HepG2 (cell line): ENCODE results near the gene CDC34. TPM values are rescaled to one million over a fixed set of nuclear protein-coding genes. Genes with fewer than 3 reads are reported as not detected.

Source experiments
- BCL3 ChIP-seq: sonication (generic); formaldehyde crosslinking; IDR thresholded peaks from 2 replicates; pipeline ENCODE4 v1.5.1; 2020; ENCODE audit warnings: mild to moderate bottlenecking, missing genetic modification reagents, moderate library complexity
- CEBPG ChIP-seq: IDR thresholded peaks from 2 replicates; pipeline ENCODE4 v1.6.1; 2016
- CHD4 ChIP-seq: fragments of 200-600 bp; sonication (generic); IDR thresholded peaks from 2 replicates; pipeline ENCODE4 v1.7.0; 2017; ENCODE audit warnings: mild to moderate bottlenecking, low read length, borderline replicate concordance
- HDAC2 ChIP-seq: sonication (generic); formaldehyde crosslinking; IDR thresholded peaks from 2 replicates; pipeline ENCODE4 v1.4.0; 2020; ENCODE audit warnings: missing genetic modification reagents
- HNF4G ChIP-seq, 2 experiments: sonication (generic) in 1 of 2; formaldehyde crosslinking in 1 of 2; IDR thresholded peaks; 2 replicates each; pipeline versions ENCODE4 v1.4.0 to v1.6.1; 2011 to 2020; ENCODE audit warnings: borderline replicate concordance in 2 of 2, low read depth in 2 of 2, mild to moderate bottlenecking in 2 of 2, low read length in 1 of 2, missing genetic modification reagents in 1 of 2, moderate library complexity in 1 of 2
- JDP2 ChIP-seq: sonication (generic); formaldehyde crosslinking; IDR thresholded peaks from 2 replicates; pipeline ENCODE4 v1.8.1; 2022; ENCODE audit warnings: missing genetic modification reagents, borderline replicate concordance
- MIER3 ChIP-seq: IDR thresholded peaks from 2 replicates; pipeline ENCODE4 v1.6.1; 2016; ENCODE audit warnings: missing compliant biosample characterization, borderline replicate concordance
- PAF1 ChIP-seq: IDR thresholded peaks from 2 replicates; pipeline ENCODE4 v1.6.1; 2016; ENCODE audit warnings: missing genetic modification reagents, missing compliant biosample characterization
- PATZ1 ChIP-seq: sonication (generic); formaldehyde crosslinking; IDR thresholded peaks from 2 replicates; pipeline ENCODE4 v1.4.0; 2020; ENCODE audit warnings: missing genetic modification reagents
- PITX1 ChIP-seq: sonication (generic); formaldehyde crosslinking; IDR thresholded peaks from 2 replicates; pipeline ENCODE4 v1.5.1; 2020; ENCODE audit warnings: mild to moderate bottlenecking, missing genetic modification reagents
- RCOR2 ChIP-seq: IDR thresholded peaks from 2 replicates; pipeline ENCODE4 v1.6.1; 2016; ENCODE audit warnings: missing biosample characterization, missing genetic modification reagents
- ZFP36 ChIP-seq: fragments of 150-350 bp; IDR thresholded peaks from 2 replicates; pipeline ENCODE4 v1.6.1; 2018; ENCODE audit warnings: borderline replicate concordance, low read length, low read depth; ENCODE audit not compliant: partially characterized antibody
- ZNF234 ChIP-seq: sonication (generic); formaldehyde crosslinking; conservative IDR thresholded peaks from 2 replicates; pipeline ENCODE4 v1.5.1; 2020; ENCODE audit warnings: mild to moderate bottlenecking, missing genetic modification reagents
- ZNF350 ChIP-seq: sonication (generic); formaldehyde crosslinking; IDR thresholded peaks from 2 replicates; pipeline ENCODE4 v1.4.0; 2020; ENCODE audit warnings: mild to moderate bottlenecking, low read depth, missing genetic modification reagents, borderline replicate concordance
- ZNF460 ChIP-seq: sonication (generic); formaldehyde crosslinking; IDR thresholded peaks from 2 replicates; pipeline ENCODE4 v1.5.1; 2020; ENCODE audit warnings: missing genetic modification reagents, mild to moderate bottlenecking, borderline replicate concordance
- ZNF546 ChIP-seq: sonication (generic); formaldehyde crosslinking; conservative IDR thresholded peaks from 2 replicates; pipeline ENCODE4 v1.8.1; 2023; ENCODE audit warnings: mild to moderate bottlenecking, missing genetic modification reagents
- ZNF746 ChIP-seq: sonication (generic); formaldehyde crosslinking; IDR thresholded peaks from 2 replicates; pipeline ENCODE4 v1.8.0; 2022; ENCODE audit warnings: mild to moderate bottlenecking, missing genetic modification reagents
- ZNF816 ChIP-seq: sonication (generic); formaldehyde crosslinking; IDR thresholded peaks from 2 replicates; pipeline ENCODE4 v1.8.0; 2022; ENCODE audit warnings: missing genetic modification reagents, mild to moderate bottlenecking, borderline replicate concordance
- polyA plus RNA-seq, 8 experiments: library from polyadenylated mRNA; depleted of rRNA in 3 of 8; stranded (reverse) in 7 of 8; unstranded in 1 of 8; fragments of >200 nt; fragmentation: Illumina TruSeq in 4 of 8; extraction: Trizol in 4 of 8; gene quantifications; 2 replicates each; pipeline versions ENCODE4 v1.2.1 to v1.2.3, GENCODE V29; 2011 to 2016; ENCODE audit warnings: low read depth in 4 of 8, missing spikeins in 1 of 8, mixed read lengths in 1 of 8; ENCODE audit not compliant: insufficient read depth in 1 of 8
- total RNA-seq, 5 experiments: library from RNA; depleted of rRNA; stranded (reverse); fragments of >200 nt; fragmentation: Illumina TruSeq; extraction: Trizol; gene quantifications; 2 replicates each; pipeline ENCODE4 v1.2.3, GENCODE V29; 2016; ENCODE audit warnings: low read depth in 1 of 5
- TF ChIP-seq, protein P1 (sequence below): sonication (generic); formaldehyde crosslinking; IDR thresholded peaks from 2 replicates; pipeline ENCODE4 v1.5.1; 2020; ENCODE audit warnings: mild to moderate bottlenecking, missing genetic modification reagents
- TF ChIP-seq, protein P2 (sequence below): sonication (generic); formaldehyde crosslinking; IDR thresholded peaks from 2 replicates; pipeline ENCODE4 v1.4.0; 2020; ENCODE audit warnings: missing genetic modification reagents

Gene CDC34
- total and polyA plus RNA-seq, 2 of the 13 experiments (the other 11 are each of a cell fraction or from before 2014, with no cell fraction given), result 138 to 150 TPM

DNA sequence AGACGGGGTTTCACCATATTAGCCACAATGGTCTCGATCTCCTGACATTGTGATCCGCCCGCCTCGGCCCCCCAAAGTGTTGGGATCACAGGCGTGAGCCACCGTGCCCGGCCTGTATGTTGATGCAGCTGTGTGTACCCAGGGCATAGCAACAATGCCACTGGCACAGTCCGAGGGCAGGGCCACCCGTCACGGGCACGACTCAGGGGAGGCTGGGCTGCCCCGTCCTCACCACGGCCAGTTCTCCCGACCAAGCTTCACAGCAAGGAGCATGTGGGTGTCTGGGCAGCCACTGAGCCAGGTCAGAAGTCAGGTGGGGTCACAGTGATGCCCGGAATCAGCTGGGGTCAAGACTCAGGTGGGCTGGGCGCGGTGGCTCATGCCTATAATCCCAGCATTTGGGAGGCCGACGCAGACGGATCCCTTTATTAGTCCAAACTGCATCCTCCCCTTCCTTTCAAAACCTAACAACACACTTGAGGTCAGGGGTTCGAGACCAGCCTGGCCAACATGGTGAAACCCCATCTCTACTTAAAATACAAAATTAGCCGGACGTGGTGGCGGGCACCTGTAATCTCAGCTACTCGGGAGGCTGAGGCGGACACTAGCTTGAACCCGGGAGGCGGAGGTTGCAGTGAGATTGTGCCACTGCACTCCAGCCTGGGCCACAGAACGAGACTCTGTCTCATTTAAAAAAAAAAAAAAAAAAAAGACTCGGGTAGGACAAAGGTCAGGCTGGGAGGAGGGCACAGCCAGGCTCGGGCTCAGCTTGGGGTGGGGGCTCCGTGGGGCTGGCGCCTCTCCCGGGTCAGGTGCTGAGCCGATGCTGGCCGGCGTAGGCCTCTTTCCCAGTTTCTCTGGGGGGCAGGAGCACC lies 1.2 kb upstream of the CDC34 start (continued):
- TF ChIP-seq, protein P1, sequence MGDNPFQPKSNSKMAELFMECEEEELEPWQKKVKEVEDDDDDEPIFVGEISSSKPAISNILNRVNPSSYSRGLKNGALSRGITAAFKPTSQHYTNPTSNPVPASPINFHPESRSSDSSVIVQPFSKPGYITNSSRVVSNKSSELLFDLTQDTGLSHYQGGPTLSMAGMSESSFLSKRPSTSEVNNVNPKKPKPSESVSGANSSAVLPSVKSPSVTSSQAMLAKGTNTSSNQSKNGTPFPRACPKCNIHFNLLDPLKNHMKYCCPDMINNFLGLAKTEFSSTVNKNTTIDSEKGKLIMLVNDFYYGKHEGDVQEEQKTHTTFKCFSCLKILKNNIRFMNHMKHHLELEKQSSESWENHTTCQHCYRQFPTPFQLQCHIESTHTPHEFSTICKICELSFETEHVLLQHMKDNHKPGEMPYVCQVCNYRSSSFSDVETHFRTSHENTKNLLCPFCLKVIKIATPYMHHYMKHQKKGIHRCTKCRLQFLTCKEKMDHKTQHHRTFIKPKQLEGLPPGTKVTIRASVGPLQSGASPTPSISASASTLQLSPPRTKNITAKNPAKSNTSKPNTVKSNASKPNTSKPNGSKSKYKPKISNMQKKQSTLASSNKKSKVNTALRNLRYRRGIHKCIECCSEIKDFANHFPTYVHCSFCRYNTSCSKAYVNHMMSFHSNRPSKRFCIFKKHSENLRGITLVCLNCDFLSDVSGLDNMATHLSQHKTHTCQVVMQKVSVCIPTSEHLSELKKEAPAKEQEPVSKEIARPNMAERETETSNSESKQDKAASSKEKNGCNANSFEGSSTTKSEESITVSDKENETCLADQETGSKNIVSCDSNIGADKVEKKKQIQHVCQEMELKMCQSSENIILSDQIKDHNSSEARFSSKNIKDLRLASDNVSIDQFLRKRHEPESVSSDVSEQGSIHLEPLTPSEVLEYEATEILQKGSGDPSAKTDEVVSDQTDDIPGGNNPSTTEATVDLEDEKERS (CRISPR knock-in tag), result peak; percentile 29; the same call in 1 of the 2 replicates
- TF ChIP-seq ZNF746 (peak; percentile 83; the same call in 1 of the 2 replicates), PITX1 (CRISPR knock-in tag) (0 out of 2 replicates have a peak, but pooled peaks have one; percentile 37), PAF1 (CRISPR knock-in tag) (no peak), ZNF816 (CRISPR knock-in tag) (no peak), ZFP36 (no peak), MIER3 (no peak), BCL3 (CRISPR knock-in tag) (no peak), ZNF234 (CRISPR knock-in tag) (no peak), RCOR2 (CRISPR knock-in tag) (peak; percentile 35; the same call in 1 of the 2 replicates), CEBPG (CRISPR knock-in tag) (no peak), HNF4G (IDR thresholded peaks at IDR 0.05; ENCODE audit: borderline replicate concordance, low read depth, low read length) (peak; percentile 76), HNF4G (CRISPR knock-in tag; IDR thresholded peaks at IDR 0.05; ENCODE audit: borderline replicate concordance, low read depth) (no peak; the same call in 1 of the 2 replicates), HDAC2 (CRISPR knock-in tag) (peak; percentile 4; the same call in 1 of the 2 replicates), ZNF546 (CRISPR knock-in tag) (peak; percentile 88; the same call in 1 of the 2 replicates), ZNF460 (CRISPR knock-in tag) (peak; percentile 99), PATZ1 (peak; percentile 91), JDP2 (CRISPR knock-in tag) (no peak), ZNF350 (CRISPR knock-in tag) (peak; percentile 54; the same call in 1 of the 2 replicates), CHD4 (peak; percentile 82; the same call in 1 of the 2 replicates)
- TF ChIP-seq, protein P2, sequence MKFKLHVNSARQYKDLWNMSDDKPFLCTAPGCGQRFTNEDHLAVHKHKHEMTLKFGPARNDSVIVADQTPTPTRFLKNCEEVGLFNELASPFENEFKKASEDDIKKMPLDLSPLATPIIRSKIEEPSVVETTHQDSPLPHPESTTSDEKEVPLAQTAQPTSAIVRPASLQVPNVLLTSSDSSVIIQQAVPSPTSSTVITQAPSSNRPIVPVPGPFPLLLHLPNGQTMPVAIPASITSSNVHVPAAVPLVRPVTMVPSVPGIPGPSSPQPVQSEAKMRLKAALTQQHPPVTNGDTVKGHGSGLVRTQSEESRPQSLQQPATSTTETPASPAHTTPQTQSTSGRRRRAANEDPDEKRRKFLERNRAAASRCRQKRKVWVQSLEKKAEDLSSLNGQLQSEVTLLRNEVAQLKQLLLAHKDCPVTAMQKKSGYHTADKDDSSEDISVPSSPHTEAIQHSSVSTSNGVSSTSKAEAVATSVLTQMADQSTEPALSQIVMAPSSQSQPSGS (CRISPR knock-in tag), result no peak
